Fibroblast of lung (primary cell): ENCODE data around the gene SHFL. TPM values are rescaled to one million over a fixed set of nuclear protein-coding genes. Genes with fewer than 3 reads are reported as not detected.

Experiments used
- DNase-seq, 2 donors: peaks; one replicate each; pipeline versions ENCODE4 v3.0.0 to v3.0.0-alpha.2; 2010; ENCODE audit warnings: low read depth in 2 of 2
- H2AFZ ChIP-seq: 2 replicates; pipeline ENCODE4 v1.5.1; 2012; ENCODE audit warnings: low read length, control low read depth, inconsistent platforms
- H3K27ac ChIP-seq: 2 replicates; pipeline ENCODE4 v1.5.1; 2011; ENCODE audit warnings: low read length, control low read depth; ENCODE audit not compliant: insufficient read depth
- H3K27me3 ChIP-seq: 2 replicates; pipeline ENCODE4 v1.5.1; 2011; ENCODE audit warnings: mild to moderate bottlenecking, low read length; ENCODE audit not compliant: control insufficient read depth, insufficient read depth
- H3K36me3 ChIP-seq: 2 replicates; pipeline ENCODE4 v1.5.1; 2011; ENCODE audit warnings: low read length; ENCODE audit not compliant: control insufficient read depth, insufficient read depth
- H3K4me1 ChIP-seq: 2 replicates; pipeline ENCODE4 v1.5.1; 2011; ENCODE audit warnings: low read length; ENCODE audit not compliant: control insufficient read depth, insufficient read depth; ENCODE audit errors: extremely low read depth
- H3K4me2 ChIP-seq: 2 replicates; pipeline ENCODE4 v1.5.1; 2011; ENCODE audit warnings: low read length, control low read depth; ENCODE audit not compliant: insufficient read depth; ENCODE audit errors: extremely low read depth
- H3K4me3 ChIP-seq, 4 experiments: fragments of 200-600 bp in 1 of 4; sonication (generic) in 1 of 4; replicated peaks in 1 of 4; 2 replicates each; pipeline ENCODE4 v1.5.1; 2011 to 2016; ENCODE audit warnings: low read length in 4 of 4, low read depth in 3 of 4, mild to moderate bottlenecking in 3 of 4, control low read depth in 2 of 4, inconsistent platforms in 1 of 4, mixed read lengths in 1 of 4; ENCODE audit not compliant: insufficient read depth in 1 of 4; ENCODE audit errors: control extremely low read depth in 1 of 4
- H3K79me2 ChIP-seq: 2 replicates; pipeline ENCODE4 v1.5.1; 2012; ENCODE audit warnings: mild to moderate bottlenecking, low read length, inconsistent platforms; ENCODE audit not compliant: control insufficient read depth, insufficient read depth
- H3K9ac ChIP-seq: 2 replicates; pipeline ENCODE4 v1.5.1; 2011; ENCODE audit warnings: mild to moderate bottlenecking, low read length, control low read depth; ENCODE audit not compliant: insufficient read depth
- H3K9me3 ChIP-seq: 2 replicates; pipeline ENCODE4 v1.5.1; 2012; ENCODE audit warnings: low read depth, low read length; ENCODE audit not compliant: control insufficient read depth, insufficient read depth
- H4K20me1 ChIP-seq: 2 replicates; pipeline ENCODE4 v1.5.1; 2011; ENCODE audit warnings: low read length; ENCODE audit not compliant: control insufficient read depth, insufficient read depth; ENCODE audit errors: extremely low read depth
- CTCF ChIP-seq, 2 donors: IDR thresholded peaks in 1 of 2; conservative IDR thresholded peaks in 1 of 2; 1 replicate in 1 of 2; 2 replicates in 1 of 2; pipeline ENCODE4 v1.5.1; 2011 to 2012; ENCODE audit warnings: low read length in 2 of 2, control low read depth in 1 of 2, inconsistent platforms in 1 of 2, low read depth in 1 of 2, mild to moderate bottlenecking in 1 of 2
- EZH2 ChIP-seq: IDR thresholded peaks from 2 replicates; pipeline ENCODE4 v1.5.1; 2012; ENCODE audit warnings: low read length, control low read depth, mild to moderate bottlenecking; ENCODE audit errors: missing control alignments
- polyA plus RNA-seq, 2 donors: library from polyadenylated mRNA; depleted of rRNA in 1 of 2; stranded (reverse) in 1 of 2; unstranded in 1 of 2; fragments of >200 nt; gene quantifications; 2 replicates each; pipeline ENCODE4 v1.2.1, GENCODE V29; 2011 to 2012; ENCODE audit warnings: missing spikeins in 1 of 2
- total RNA-seq: library from RNA; depleted of rRNA; stranded (reverse); fragments of >200 nt; gene quantifications from 2 replicates; pipeline ENCODE4 v1.2.1, GENCODE V29; 2014

Gene SHFL
- total and polyA plus RNA-seq, 2 donors (not counting 1 experiment from before 2014, with no cell fraction given) = 29.0 to 29.4 TPM

GRCh38 chr19:10061717-10062310 is 24.3 kb upstream of the SHFL start:
- no peak for DNase-seq
- Histone ChIP-seq H3K4me2 (no peak overlapping the region), H3K9ac (no peak overlapping the region), H3K4me1 (no peaks in the 10 kb centered on the region), H3K27ac (no peak overlapping the region), H3K27me3 (no peaks in the 10 kb centered on the region), H2AFZ (no peak overlapping the region), H3K4me3 (no peak overlapping the region), H3K36me3 (no peaks in the 10 kb centered on the region), H3K9me3 (no peaks in the 10 kb centered on the region), H4K20me1 (no peaks in the 10 kb centered on the region), H3K79me2 (no peaks in the 10 kb centered on the region)
- TF ChIP-seq EZH2 (no peak), CTCF (conservative IDR thresholded peaks at IDR 0.05 in 1 of 2, IDR thresholded peaks at IDR 0.05 in 1 of 2; ENCODE audit: low read depth in 1 of 2, low read length in 2 of 2) (no peak)

- H3K9ac ChIP-seq = no peak overlapping the region
- no peak overlapping the region for H3K4me2 ChIP-seq
- H3K27me3 ChIP-seq = no peaks in the 10 kb centered on the region
- no peaks in the 10 kb centered on the region for H3K79me2 ChIP-seq
- no peak overlapping the region for H3K4me3 ChIP-seq
- no peak overlapping the region for H2AFZ ChIP-seq
- H3K27ac ChIP-seq = no peak overlapping the region
- no peaks in the 10 kb centered on the region for H4K20me1 ChIP-seq
- TF ChIP-seq EZH2 = no peak
- TF ChIP-seq CTCF (conservative IDR thresholded peaks at IDR 0.05 in 1 of 2, IDR thresholded peaks at IDR 0.05 in 1 of 2; ENCODE audit: low read depth in 1 of 2, low read length in 2 of 2) = no peak
- no peak for DNase-seq
- H3K4me1 ChIP-seq = no peaks in the 10 kb centered on the region
- no peaks in the 10 kb centered on the region for H3K9me3 ChIP-seq
- no peaks in the 10 kb centered on the region for H3K36me3 ChIP-seq
Observed at GRCh38 chr19:10068205-10068604, 17.9 kb upstream of the SHFL start.

GRCh38 chr19:10069046-10069445 is 17.1 kb upstream of the SHFL start:
- no peak overlapping the region for H3K4me2 ChIP-seq
- H3K36me3 ChIP-seq = no peaks in the 10 kb centered on the region
- no peaks in the 10 kb centered on the region for H3K27me3 ChIP-seq
- H3K4me3 ChIP-seq = no peak overlapping the region
- DNase-seq = no peak
- H3K9ac ChIP-seq = no peak overlapping the region
- H2AFZ ChIP-seq = no peak overlapping the region
- no peak for TF ChIP-seq CTCF (conservative IDR thresholded peaks at IDR 0.05 in 1 of 2, IDR thresholded peaks at IDR 0.05 in 1 of 2; ENCODE audit: low read depth in 1 of 2, low read length in 2 of 2)
- no peak for TF ChIP-seq EZH2
- no peak overlapping the region for H3K27ac ChIP-seq
- H3K79me2 ChIP-seq = no peaks in the 10 kb centered on the region
- H3K9me3 ChIP-seq = no peaks in the 10 kb centered on the region
- H3K4me1 ChIP-seq = no peaks in the 10 kb centered on the region
- H4K20me1 ChIP-seq = no peaks in the 10 kb centered on the region
